Testis (tissue), 3 donors: ENCODE results near the gene GSG1L. TPM values are rescaled to one million over a fixed set of nuclear protein-coding genes. Genes with fewer than 3 reads are reported as not detected.

ENCODE experiments used
- DNase-seq: peaks from one replicate; pipeline ENCODE4 v3.0.0-alpha.2; 2019
- H3K27ac ChIP-seq, 2 donors: fragments of 200-600 bp; sonication (generic); one replicate each; pipeline ENCODE4 v1.5.1; 2019
- H3K27me3 ChIP-seq: fragments of 200-600 bp; sonication (generic); one replicate; pipeline ENCODE4 v1.5.1; 2019
- H3K36me3 ChIP-seq: fragments of 200-600 bp; sonication (generic); one replicate; pipeline ENCODE4 v1.5.1; 2017; ENCODE audit warnings: low read depth; ENCODE audit errors: missing control alignments
- H3K4me1 ChIP-seq: fragments of 200-600 bp; sonication (generic); one replicate; pipeline ENCODE4 v1.5.1; 2019
- H3K4me3 ChIP-seq, 2 donors: fragments of 200-600 bp; sonication (generic); one replicate each; pipeline ENCODE4 v1.5.1; 2017 to 2019
- H3K9me3 ChIP-seq: fragments of 200-600 bp; sonication (generic); one replicate; pipeline ENCODE4 v1.5.1; 2017
- POLR2A ChIP-seq: fragments of 450-650 bp; IDR thresholded peaks from one replicate; pipeline ENCODE4 v1.6.1; 2017; ENCODE audit warnings: antibody characterized with exemption, mild to moderate bottlenecking, moderate library complexity
- WGBS, 2 donors: methylation state at CpG; one replicate each; pipeline ENCODE4 v1.1.5; 2018; 5-methylcytosine and 5-hydroxymethylcytosine counted together
- intact Hi-C: fragments of 100-400 bp; cut with DNase I; formaldehyde crosslinking; loops from one replicate; pipeline ENCODE4 v1.15.1; 2023; ENCODE audit warnings: low total_unique reads
- polyA plus RNA-seq: library from polyadenylated mRNA; stranded (reverse); fragments of 350-450 nt; fragmentation: Illumina TruSeq; extraction: RNeasy Lipid Tissue Mini Kit (QIAGEN cat#74804); gene quantifications from one replicate; pipeline ENCODE4 v1.2.3, GENCODE V29; 2014; ENCODE audit warnings: low read depth, low replicate concordance; ENCODE audit not compliant: insufficient read depth
- total RNA-seq, 2 donors: library from RNA; depleted of rRNA; stranded (reverse); fragments of >200 nt; gene quantifications; one replicate each; pipeline ENCODE4 v1.2.3, GENCODE V29; 2016
- TF ChIP-seq, protein P1 (sequence below), 3 experiments: fragments of 450-650 bp in 2 of 3; fragments of 200-600 bp in 1 of 3; sonication (generic) in 1 of 3; IDR thresholded peaks; one replicate each; pipeline ENCODE4 v1.5.1; 2016 to 2019; ENCODE audit warnings: antibody characterized with exemption in 3 of 3, mild to moderate bottlenecking in 2 of 3, moderate library complexity in 1 of 3

Gene GSG1L
- total and polyA plus RNA-seq, 3 donors from 2014 or later = 1.1 to 2.8 (median 1.9) TPM

DNA sequence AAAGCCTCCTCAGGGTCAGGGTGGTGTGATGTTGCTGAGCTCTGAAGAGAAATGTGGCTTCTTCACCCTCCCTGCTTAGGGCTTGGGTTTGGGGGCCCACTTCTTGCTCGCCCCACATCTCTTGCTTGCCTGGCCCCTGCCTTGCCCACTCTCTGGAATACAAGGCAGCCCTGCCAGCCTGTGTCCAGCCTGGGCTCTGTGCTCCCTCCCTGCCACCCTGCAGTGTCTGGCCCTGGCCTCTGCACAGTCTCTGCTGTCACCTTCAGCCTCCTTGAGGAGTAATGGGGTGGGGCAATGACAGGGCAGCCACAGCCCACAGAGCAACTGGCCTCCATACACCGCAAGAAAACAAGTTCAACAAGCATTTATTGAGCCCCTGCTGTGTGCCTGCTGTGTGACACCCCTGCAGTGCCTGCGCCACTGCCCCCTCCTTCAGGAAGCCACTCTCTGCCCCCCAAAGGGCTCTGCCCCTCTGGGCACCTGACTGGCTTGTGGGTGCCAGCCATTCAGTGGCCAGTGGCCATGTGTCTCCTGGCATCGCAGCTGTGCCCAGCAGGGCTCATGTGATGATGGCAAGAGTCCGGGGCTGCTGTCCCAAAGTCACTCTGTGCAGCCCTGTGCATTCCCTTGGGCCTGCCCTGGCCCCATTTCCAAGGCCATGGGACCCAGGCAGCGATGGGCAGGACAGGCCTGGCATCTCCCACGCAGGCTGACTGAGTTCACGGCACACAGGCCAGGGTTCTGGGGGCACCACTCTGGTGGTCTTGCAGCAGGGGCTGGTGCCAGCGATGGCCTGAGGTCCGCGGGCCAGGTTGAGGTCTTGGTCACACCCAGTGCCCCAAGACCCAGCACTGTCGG is 272.7 kb downstream of the GSG1L start:
- 83 to 92% methylated on average over 5 to 8 of the region's 12 CpGs for WGBS, 2 donors
- H3K36me3 ChIP-seq = no peaks in the 10 kb centered on the region
- intact Hi-C loops = no loop called here

DNA sequence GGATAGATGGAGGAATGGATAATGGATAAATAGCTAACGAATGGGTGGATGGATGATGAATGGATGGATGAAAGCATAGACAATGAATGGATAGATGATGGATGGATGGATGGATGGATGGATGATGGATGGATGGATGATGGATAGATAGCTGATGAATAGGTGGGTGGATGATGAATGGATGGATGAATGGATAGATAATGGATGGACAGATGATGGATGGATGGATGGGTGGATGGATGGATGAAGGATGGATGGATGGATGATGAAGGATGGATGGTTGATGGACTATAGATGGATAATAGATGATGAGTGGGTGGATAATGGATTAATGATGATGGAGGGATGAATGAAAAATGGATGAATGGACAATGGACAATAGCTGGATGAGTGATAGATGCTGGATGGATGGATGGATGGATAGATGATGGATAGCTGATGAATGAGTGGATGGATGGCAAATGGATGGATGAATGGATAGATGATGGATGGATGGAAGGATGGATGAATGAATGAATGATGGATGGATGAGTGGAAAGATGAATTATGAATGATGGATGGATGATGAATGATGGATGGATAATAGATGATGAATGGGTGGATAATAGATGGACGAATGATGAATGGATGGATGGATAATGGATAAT is 273.8 kb downstream of the GSG1L start:
- DNase-seq = no peak
- Histone ChIP-seq H3K9me3 (no peaks in the 10 kb centered on the region), H3K4me3 (no peak overlapping the region), H3K4me1 (no peaks in the 10 kb centered on the region), H3K36me3 (no peaks in the 10 kb centered on the region), H3K27ac (no peak overlapping the region), H3K27me3 (no peaks in the 10 kb centered on the region)
- intact Hi-C loops = no loop called here
- WGBS, 2 donors = 81 to 82% methylated on average over 2 of the region's 2 CpGs
- no peak for TF ChIP-seq POLR2A

More for the DNA sequence above, 272.7 kb downstream of the GSG1L start:
- H3K4me3 ChIP-seq = no peak overlapping the region
- no peaks in the 10 kb centered on the region for H3K4me1 ChIP-seq
- no peaks in the 10 kb centered on the region for H3K27me3 ChIP-seq
- no peaks in the 10 kb centered on the region for H3K9me3 ChIP-seq
- TF ChIP-seq, protein P1, sequence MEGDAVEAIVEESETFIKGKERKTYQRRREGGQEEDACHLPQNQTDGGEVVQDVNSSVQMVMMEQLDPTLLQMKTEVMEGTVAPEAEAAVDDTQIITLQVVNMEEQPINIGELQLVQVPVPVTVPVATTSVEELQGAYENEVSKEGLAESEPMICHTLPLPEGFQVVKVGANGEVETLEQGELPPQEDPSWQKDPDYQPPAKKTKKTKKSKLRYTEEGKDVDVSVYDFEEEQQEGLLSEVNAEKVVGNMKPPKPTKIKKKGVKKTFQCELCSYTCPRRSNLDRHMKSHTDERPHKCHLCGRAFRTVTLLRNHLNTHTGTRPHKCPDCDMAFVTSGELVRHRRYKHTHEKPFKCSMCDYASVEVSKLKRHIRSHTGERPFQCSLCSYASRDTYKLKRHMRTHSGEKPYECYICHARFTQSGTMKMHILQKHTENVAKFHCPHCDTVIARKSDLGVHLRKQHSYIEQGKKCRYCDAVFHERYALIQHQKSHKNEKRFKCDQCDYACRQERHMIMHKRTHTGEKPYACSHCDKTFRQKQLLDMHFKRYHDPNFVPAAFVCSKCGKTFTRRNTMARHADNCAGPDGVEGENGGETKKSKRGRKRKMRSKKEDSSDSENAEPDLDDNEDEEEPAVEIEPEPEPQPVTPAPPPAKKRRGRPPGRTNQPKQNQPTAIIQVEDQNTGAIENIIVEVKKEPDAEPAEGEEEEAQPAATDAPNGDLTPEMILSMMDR (IDR thresholded peaks at IDR 0.05) = no peak
- no peak for TF ChIP-seq POLR2A
- H3K27ac ChIP-seq = no peak overlapping the region
- no peak for DNase-seq

DNA sequence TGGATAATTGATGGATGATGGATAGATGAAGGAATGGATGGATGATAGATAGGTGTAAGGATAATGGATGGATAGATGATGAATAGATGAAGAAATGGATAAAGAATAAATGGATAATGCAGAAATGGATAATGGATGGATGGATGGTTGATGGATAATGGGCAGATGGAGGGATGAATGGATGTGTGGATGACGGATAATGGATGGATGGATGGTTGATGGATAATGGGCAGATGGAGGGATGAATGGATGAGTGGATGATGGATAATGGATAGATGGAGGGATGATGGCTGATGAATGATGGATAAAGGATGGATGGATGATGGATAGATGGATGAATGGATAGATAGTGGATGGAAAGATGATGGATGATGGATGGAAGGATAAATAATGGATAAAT is 274.4 kb downstream of the GSG1L start:
- intact Hi-C loops = no loop called here
- H3K27me3 ChIP-seq = no peaks in the 10 kb centered on the region
- no peak overlapping the region for H3K27ac ChIP-seq
- no peak overlapping the region for H3K4me3 ChIP-seq
- H3K4me1 ChIP-seq = no peaks in the 10 kb centered on the region
- no peak for DNase-seq
- 92 to 95% methylated on average over 1 of the region's 1 CpG for WGBS, 2 donors
- H3K36me3 ChIP-seq = no peaks in the 10 kb centered on the region
- TF ChIP-seq, protein P1 (IDR thresholded peaks at IDR 0.05) = no peak
- TF ChIP-seq POLR2A = no peak
- H3K9me3 ChIP-seq = no peaks in the 10 kb centered on the region

DNA sequence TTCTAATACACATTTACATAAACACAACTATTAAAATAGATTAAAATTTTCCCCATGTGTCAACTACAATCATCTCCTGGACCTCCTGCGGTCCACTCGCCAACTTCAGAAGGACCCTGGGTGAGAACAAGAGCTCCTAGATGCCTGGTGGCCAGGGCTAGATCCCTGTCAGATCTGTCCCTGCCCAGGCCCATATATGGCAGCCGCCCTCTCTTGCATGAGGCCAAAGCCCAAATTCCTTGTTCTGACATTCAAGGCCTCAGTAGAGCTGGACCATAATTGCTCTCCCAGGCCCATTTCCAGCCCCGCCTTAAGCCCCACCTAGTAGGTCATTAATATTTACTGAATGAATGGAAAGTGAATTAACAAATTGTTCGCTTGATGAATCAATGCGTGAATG is 275.8 kb downstream of the GSG1L start:
- 91 to 94% methylated on average over 6 of the region's 6 CpGs for WGBS, 2 donors

More for the DNA sequence above, 275.8 kb downstream of the GSG1L start:
- DNase-seq = no peak
- H3K4me1 ChIP-seq = no peaks in the 10 kb centered on the region
- intact Hi-C loops = no loop called here
- H3K27me3 ChIP-seq = no peaks in the 10 kb centered on the region
- H3K27ac ChIP-seq = no peak overlapping the region
- TF ChIP-seq, protein P1 (IDR thresholded peaks at IDR 0.05) = no peak
- no peak for TF ChIP-seq POLR2A
- no peaks in the 10 kb centered on the region for H3K36me3 ChIP-seq
- H3K4me3 ChIP-seq = no peak overlapping the region
- H3K9me3 ChIP-seq = no peaks in the 10 kb centered on the region
